Activated naive CD8-positive, alpha-beta T cell treated with anti-CD3 and anti-CD28 coated beads for 36 hours (primary cell): Measurements from ENCODE around the gene CACNA1B. TPM values are rescaled to one million over a fixed set of nuclear protein-coding genes. Genes with fewer than 3 reads are reported as not detected.
"Not testable (repeated sequence)": the region's sequence is repeated elsewhere in the genome, so short reads cannot be mapped to it uniquely, and the experiment has no call there.

Source experiments
- DNase-seq: peaks from one replicate; pipeline ENCODE4 v3.0.0; 2021
- H3K27ac Mint-ChIP-seq: one replicate; pipeline ENCODE4 v1.8.0; 2022; ENCODE audit warnings: mild to moderate bottlenecking, moderate library complexity, mixed read lengths
- H3K27me3 Mint-ChIP-seq: one replicate; pipeline ENCODE4 v1.8.0; 2022; ENCODE audit warnings: mild to moderate bottlenecking, mixed read lengths
- H3K36me3 Mint-ChIP-seq: one replicate; pipeline ENCODE4 v1.8.0; 2021; ENCODE audit warnings: mild to moderate bottlenecking, mixed read lengths
- H3K4me1 Mint-ChIP-seq: one replicate; pipeline ENCODE4 v1.8.0; 2021; ENCODE audit warnings: mixed read lengths
- H3K4me3 Mint-ChIP-seq: one replicate; pipeline ENCODE4 v1.8.0; 2022; ENCODE audit warnings: mild to moderate bottlenecking, moderate library complexity, mixed read lengths
- H3K9me3 Mint-ChIP-seq: one replicate; pipeline ENCODE4 v1.8.0; 2022; ENCODE audit warnings: mixed read lengths
- total RNA-seq, 2 experiments: library from RNA; stranded (reverse); gene quantifications; one replicate each; pipeline ENCODE4 v1.2.3, GENCODE V29; 2021

Gene CACNA1B
- total RNA-seq, 2 experiments from 2014 or later = not detected

GRCh38 chr9:137878146-137878941 lies 762 bp downstream of the CACNA1B start:
- peaks cover 45% of the 10 kb centered on the region for H3K27me3 Mint-ChIP-seq
- H3K9me3 Mint-ChIP-seq = no peaks in the 10 kb centered on the region
- H3K36me3 Mint-ChIP-seq = no peaks in the 10 kb centered on the region
- no peaks in the 10 kb centered on the region for H3K4me1 Mint-ChIP-seq
- no peak overlapping the region for H3K27ac Mint-ChIP-seq
- H3K4me3 Mint-ChIP-seq = no peak overlapping the region
- DNase-seq = peak; percentile 64

- H3K9me3 Mint-ChIP-seq = no peaks in the 10 kb centered on the region
- H3K4me1 Mint-ChIP-seq = no peaks in the 10 kb centered on the region
- H3K27ac Mint-ChIP-seq = no peak overlapping the region
- peaks cover 38% of the 10 kb centered on the region for H3K27me3 Mint-ChIP-seq
- DNase-seq = no peak
- no peaks in the 10 kb centered on the region for H3K36me3 Mint-ChIP-seq
- H3K4me3 Mint-ChIP-seq = no peak overlapping the region
Observed at GRCh38 chr9:137879052-137879451, 1.5 kb downstream of the CACNA1B start.

GRCh38 chr9:137879566-137880150 lies 2.1 kb downstream of the CACNA1B start:
- DNase-seq = no peak
- no peaks in the 10 kb centered on the region for H3K9me3 Mint-ChIP-seq
- peaks cover 36% of the 10 kb centered on the region for H3K27me3 Mint-ChIP-seq
- H3K4me1 Mint-ChIP-seq = no peaks in the 10 kb centered on the region
- no peak overlapping the region for H3K27ac Mint-ChIP-seq
- H3K4me3 Mint-ChIP-seq = no peak overlapping the region
- no peaks in the 10 kb centered on the region for H3K36me3 Mint-ChIP-seq

- H3K36me3 Mint-ChIP-seq = no peaks in the 10 kb centered on the region
- H3K4me1 Mint-ChIP-seq = no peaks in the 10 kb centered on the region
- peaks cover 32% of the 10 kb centered on the region for H3K27me3 Mint-ChIP-seq
- no peak overlapping the region for H3K27ac Mint-ChIP-seq
- H3K4me3 Mint-ChIP-seq = no peak overlapping the region
- H3K9me3 Mint-ChIP-seq = no peaks in the 10 kb centered on the region
- DNase-seq = no peak
Observed at GRCh38 chr9:137880160-137880975, 2.8 kb downstream of the CACNA1B start.

GRCh38 chr9:137880976-137881530 lies 3.5 kb downstream of the CACNA1B start:
- H3K27me3 Mint-ChIP-seq = peaks cover 25% of the 10 kb centered on the region
- no peaks in the 10 kb centered on the region for H3K4me1 Mint-ChIP-seq
- H3K9me3 Mint-ChIP-seq = no peaks in the 10 kb centered on the region
- H3K4me3 Mint-ChIP-seq = no peak overlapping the region
- H3K27ac Mint-ChIP-seq = no peak overlapping the region
- no peak for DNase-seq
- H3K36me3 Mint-ChIP-seq = no peaks in the 10 kb centered on the region

- no peaks in the 10 kb centered on the region for H3K36me3 Mint-ChIP-seq
- no peak for DNase-seq
- no peaks in the 10 kb centered on the region for H3K4me1 Mint-ChIP-seq
- no peak overlapping the region for H3K4me3 Mint-ChIP-seq
- no peaks in the 10 kb centered on the region for H3K9me3 Mint-ChIP-seq
- peaks cover 17% of the 10 kb centered on the region for H3K27me3 Mint-ChIP-seq
- no peak overlapping the region for H3K27ac Mint-ChIP-seq
Observed at GRCh38 chr9:137881591-137882505, 4.3 kb downstream of the CACNA1B start.

GRCh38 chr9:137882506-137882821 lies 4.9 kb downstream of the CACNA1B start:
- no peak for DNase-seq
- Mint-ChIP-seq H3K36me3 (no peaks in the 10 kb centered on the region), H3K4me1 (no peaks in the 10 kb centered on the region), H3K27me3 (peaks cover 15% of the 10 kb centered on the region), H3K9me3 (no peaks in the 10 kb centered on the region), H3K27ac (no peak overlapping the region), H3K4me3 (no peak overlapping the region)

- not testable (repeated sequence) for H3K36me3 Mint-ChIP-seq, H3K4me3 Mint-ChIP-seq, H3K27ac Mint-ChIP-seq, H3K9me3 Mint-ChIP-seq, DNase-seq, H3K4me1 Mint-ChIP-seq
- H3K27me3 Mint-ChIP-seq = peaks cover 13% of the 10 kb centered on the region
Observed at GRCh38 chr9:137883977-137884376, 6.4 kb downstream of the CACNA1B start.

- not testable (repeated sequence) for H3K27me3 Mint-ChIP-seq, H3K27ac Mint-ChIP-seq, H3K36me3 Mint-ChIP-seq, H3K4me3 Mint-ChIP-seq, DNase-seq, H3K9me3 Mint-ChIP-seq, H3K4me1 Mint-ChIP-seq
Observed at GRCh38 chr9:137884547-137884946, 7.0 kb downstream of the CACNA1B start.

GRCh38 chr9:137885121-137885520 lies 7.5 kb downstream of the CACNA1B start:
- H3K4me3 Mint-ChIP-seq, H3K9me3 Mint-ChIP-seq, H3K36me3 Mint-ChIP-seq, H3K27ac Mint-ChIP-seq, DNase-seq, H3K4me1 Mint-ChIP-seq, H3K27me3 Mint-ChIP-seq: not testable (repeated sequence)

- not testable (repeated sequence) for DNase-seq, H3K9me3 Mint-ChIP-seq, H3K36me3 Mint-ChIP-seq, H3K4me3 Mint-ChIP-seq, H3K27me3 Mint-ChIP-seq, H3K4me1 Mint-ChIP-seq, H3K27ac Mint-ChIP-seq
Observed at GRCh38 chr9:137888621-137889020, 11.0 kb downstream of the CACNA1B start.

GRCh38 chr9:137889966-137890365 lies 12.4 kb downstream of the CACNA1B start:
- not testable (repeated sequence) for H3K4me3 Mint-ChIP-seq, H3K36me3 Mint-ChIP-seq, H3K4me1 Mint-ChIP-seq, DNase-seq, H3K27me3 Mint-ChIP-seq, H3K27ac Mint-ChIP-seq, H3K9me3 Mint-ChIP-seq

GRCh38 chr9:137890768-137891587 lies 13.4 kb downstream of the CACNA1B start:
- not testable (repeated sequence) for DNase-seq, H3K4me1 Mint-ChIP-seq, H3K9me3 Mint-ChIP-seq, H3K4me3 Mint-ChIP-seq, H3K27ac Mint-ChIP-seq, H3K27me3 Mint-ChIP-seq, H3K36me3 Mint-ChIP-seq
